Parathyroid adenoma (tissue), 2 donors: ENCODE data around the gene ST8SIA3.

ENCODE experiments used
- H2AFZ ChIP-seq: fragments of 300-600 bp; sonication (generic); one replicate; pipeline ENCODE4 v1.7.0; 2017; ENCODE audit warnings: antibody characterized with exemption, mild to moderate bottlenecking
- H3K27ac ChIP-seq: fragments of 300-600 bp; sonication (generic); one replicate; pipeline ENCODE4 v1.7.0; 2017
- H3K27me3 ChIP-seq: fragments of 300-600 bp; sonication (generic); one replicate; pipeline ENCODE4 v1.7.0; 2017; ENCODE audit warnings: low read length; ENCODE audit not compliant: control insufficient read depth, insufficient read depth
- H3K36me3 ChIP-seq: fragments of 300-600 bp; sonication (generic); one replicate; pipeline ENCODE4 v1.7.0; 2017; ENCODE audit warnings: low read length; ENCODE audit not compliant: control insufficient read depth, insufficient read depth
- H3K4me1 ChIP-seq: fragments of 300-600 bp; sonication (generic); one replicate; pipeline ENCODE4 v1.7.0; 2017; ENCODE audit warnings: control low read depth
- H3K4me2 ChIP-seq: fragments of 300-600 bp; sonication (generic); one replicate; pipeline ENCODE4 v1.7.0; 2017; ENCODE audit warnings: low read length
- H3K4me3 ChIP-seq: fragments of 300-600 bp; sonication (generic); one replicate; pipeline ENCODE4 v1.7.0; 2017; ENCODE audit warnings: low read depth, low read length
- H3K79me2 ChIP-seq: fragments of 300-600 bp; sonication (generic); one replicate; pipeline ENCODE4 v1.7.0; 2017; ENCODE audit warnings: control low read depth
- H3K9ac ChIP-seq: fragments of 300-600 bp; sonication (generic); one replicate; pipeline ENCODE4 v1.7.0; 2017; ENCODE audit warnings: mild to moderate bottlenecking
- H3K9me3 ChIP-seq: fragments of 300-600 bp; sonication (generic); one replicate; pipeline ENCODE4 v1.7.0; 2017; ENCODE audit warnings: low read length; ENCODE audit not compliant: control insufficient read depth
- CTCF ChIP-seq: fragments of 300-600 bp; sonication (generic); IDR thresholded peaks from one replicate; pipeline ENCODE4 v1.7.0; 2017; ENCODE audit warnings: antibody characterized with exemption, mild to moderate bottlenecking
- donor health status: primary hyperparathyroidism.

ST8SIA3 gene, protein sequence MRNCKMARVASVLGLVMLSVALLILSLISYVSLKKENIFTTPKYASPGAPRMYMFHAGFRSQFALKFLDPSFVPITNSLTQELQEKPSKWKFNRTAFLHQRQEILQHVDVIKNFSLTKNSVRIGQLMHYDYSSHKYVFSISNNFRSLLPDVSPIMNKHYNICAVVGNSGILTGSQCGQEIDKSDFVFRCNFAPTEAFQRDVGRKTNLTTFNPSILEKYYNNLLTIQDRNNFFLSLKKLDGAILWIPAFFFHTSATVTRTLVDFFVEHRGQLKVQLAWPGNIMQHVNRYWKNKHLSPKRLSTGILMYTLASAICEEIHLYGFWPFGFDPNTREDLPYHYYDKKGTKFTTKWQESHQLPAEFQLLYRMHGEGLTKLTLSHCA

DNA sequence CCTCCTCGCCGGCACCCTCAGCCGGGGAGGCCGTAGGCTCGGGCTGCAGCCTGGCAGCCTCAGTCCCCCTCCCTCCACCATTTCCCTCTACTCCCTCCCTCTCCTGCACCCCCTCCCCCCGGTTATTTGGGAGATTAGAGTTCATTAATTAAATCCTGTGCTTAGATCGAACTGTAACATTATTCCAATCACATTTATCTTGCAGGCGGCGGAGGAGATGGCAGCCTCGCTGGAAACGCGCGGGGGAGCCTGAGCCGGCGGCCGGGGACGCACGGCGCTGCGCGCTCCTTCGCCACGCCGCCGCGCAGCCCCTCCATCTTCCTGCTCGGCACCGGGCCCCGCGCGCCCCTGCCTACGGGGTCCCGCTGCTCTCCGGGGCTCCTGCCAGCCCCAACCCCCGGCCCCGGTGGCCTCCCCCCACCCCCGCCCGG is at the start of gene ST8SIA3:
Gene ST8SIA3, plus strand, starts transcription at position 287 of the 431 bp plus-strand sequence. CDS start 290 bp downstream, outside the sequence.
- Histone ChIP-seq H3K36me3 (no peaks in the 10 kb centered on the region), H3K9me3 (no peaks in the 10 kb centered on the region), H3K9ac (peak within 1 kb of the TSS; percentile 42), H3K27me3 (no peaks in the 10 kb centered on the region), H3K27ac (peak within 1 kb of the TSS; percentile 95), H3K79me2 (no peaks in the 10 kb centered on the region), H3K4me2 (no peak within 1 kb of the TSS), H2AFZ (peak within 1 kb of the TSS; percentile 98), H3K4me3 (no peak within 1 kb of the TSS), H3K4me1 (peaks cover 11% of the 10 kb centered on the region)
- no peak for TF ChIP-seq CTCF

- Histone ChIP-seq H3K79me2 (no peaks in the 10 kb centered on the region), H3K9ac (no peak overlapping the region), H3K4me1 (no peaks in the 10 kb centered on the region), H3K27ac (no peak overlapping the region), H3K9me3 (no peaks in the 10 kb centered on the region), H3K27me3 (no peaks in the 10 kb centered on the region), H3K4me2 (no peak overlapping the region), H3K4me3 (no peak overlapping the region), H3K36me3 (no peaks in the 10 kb centered on the region), H2AFZ (no peak overlapping the region)
- TF ChIP-seq CTCF = no peak
These were observed 40.9 kb upstream of the ST8SIA3 start for GRCh38 chr18:57311472-57311871.

DNA sequence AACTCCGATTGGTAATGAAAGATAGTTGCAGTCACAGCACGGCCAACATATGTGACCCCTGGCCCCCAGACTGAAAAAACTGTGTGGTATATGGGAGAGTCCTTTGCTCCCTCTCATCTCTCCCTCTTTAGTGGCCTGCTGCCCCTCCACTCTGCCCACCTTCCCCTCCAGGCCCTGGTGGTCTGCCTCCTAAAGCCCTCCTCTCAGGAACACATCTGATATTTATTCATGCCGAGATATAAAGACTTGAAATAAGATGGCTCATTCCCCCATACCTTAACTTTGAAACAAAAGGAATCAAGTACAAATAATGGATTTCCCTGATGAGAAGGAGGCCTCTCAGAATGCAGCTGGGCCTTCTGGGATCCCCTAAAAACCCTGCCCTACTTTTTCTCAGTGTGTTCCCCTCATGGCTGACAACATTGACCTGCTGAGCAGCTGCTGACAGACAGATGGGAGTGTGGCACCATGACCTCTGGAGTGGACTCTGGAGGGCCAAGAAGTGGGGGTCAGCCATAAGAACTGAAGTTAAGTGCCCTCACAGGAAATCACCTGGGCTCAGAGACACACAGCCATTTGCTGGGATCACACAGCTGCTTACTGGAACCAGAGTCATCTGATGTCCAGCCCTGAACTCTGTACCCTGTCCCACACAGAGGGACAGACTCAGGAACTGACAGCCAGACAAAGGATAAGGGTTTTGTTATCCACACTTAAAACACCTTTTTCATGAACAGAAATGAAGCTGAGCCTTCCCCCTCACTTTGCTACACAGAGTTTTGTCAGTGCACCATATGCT is 39.8 kb upstream of the ST8SIA3 start:
- no peak for TF ChIP-seq CTCF
- Histone ChIP-seq H3K9ac (no peak overlapping the region), H3K79me2 (no peaks in the 10 kb centered on the region)

GRCh38 chr18:57320603-57321002 is 31.8 kb upstream of the ST8SIA3 start:
- H3K79me2 ChIP-seq = no peaks in the 10 kb centered on the region
- no peak overlapping the region for H3K4me2 ChIP-seq
- no peaks in the 10 kb centered on the region for H3K9me3 ChIP-seq
- no peaks in the 10 kb centered on the region for H3K4me1 ChIP-seq
- H3K27ac ChIP-seq = no peak overlapping the region
- no peaks in the 10 kb centered on the region for H3K27me3 ChIP-seq
- no peak overlapping the region for H3K9ac ChIP-seq
- TF ChIP-seq CTCF = no peak
- H2AFZ ChIP-seq = no peak overlapping the region
- no peak overlapping the region for H3K4me3 ChIP-seq
- H3K36me3 ChIP-seq = no peaks in the 10 kb centered on the region

More for the DNA sequence above, 39.8 kb upstream of the ST8SIA3 start:
- H3K9me3 ChIP-seq = no peaks in the 10 kb centered on the region
- no peak overlapping the region for H3K4me3 ChIP-seq
- no peaks in the 10 kb centered on the region for H3K4me1 ChIP-seq
- H3K27me3 ChIP-seq = no peaks in the 10 kb centered on the region
- H3K36me3 ChIP-seq = no peaks in the 10 kb centered on the region
- H2AFZ ChIP-seq = no peak overlapping the region
- H3K4me2 ChIP-seq = no peak overlapping the region
- no peak overlapping the region for H3K27ac ChIP-seq
